ENCODE measurements around the gene RHBDL1.
A peak's percentile ranks its signal among the peaks of the same experiment; 100 is the strongest.
"Not testable (repeated sequence)": the region's sequence is repeated elsewhere in the genome, so short reads cannot be mapped to it uniquely, and the experiment has no call there.

Gene RHBDL1

GRCh38 chr16:686459-687260 lies 11.2 kb downstream of the RHBDL1 start:
- Histone ChIP-seq H3K36me3 (ENCODE audit: insufficient read depth, low read length) (peaks cover 29% of the 10 kb centered on the region), H3K9ac (ENCODE audit: low read depth, low read length) (no peak overlapping the region), H3K4me1 (ENCODE audit: control insufficient read depth, insufficient read depth, low read length) (peaks cover 44% of the 10 kb centered on the region), H3K4me2 (ENCODE audit: low read length) (no peak overlapping the region), H3K27me3 (ENCODE audit: control insufficient read depth, insufficient read depth, low read length) (no peaks in the 10 kb centered on the region), H3K4me3 (ENCODE audit: low read length) (no peak overlapping the region), H3K9me3 (replicated peaks; ENCODE audit: low read length) (no peaks in the 10 kb centered on the region)

GRCh38 chr16:687499-687898 lies 12.0 kb downstream of the RHBDL1 start:
- no peak overlapping the region for H3K9ac ChIP-seq (ENCODE audit: low read depth, low read length)
- peaks cover 21% of the 10 kb centered on the region for H3K36me3 ChIP-seq (ENCODE audit: insufficient read depth, low read length)
- H3K27me3 ChIP-seq (ENCODE audit: control insufficient read depth, insufficient read depth, low read length): peaks cover 5% of the 10 kb centered on the region
- no peaks in the 10 kb centered on the region for H3K9me3 ChIP-seq (replicated peaks; ENCODE audit: low read length)
- H3K4me2 ChIP-seq (ENCODE audit: low read length): no peak overlapping the region
- H3K4me1 ChIP-seq (ENCODE audit: control insufficient read depth, insufficient read depth, low read length): peaks cover 36% of the 10 kb centered on the region
- no peak overlapping the region for H3K4me3 ChIP-seq (ENCODE audit: low read length)

GRCh38 chr16:689175-689897 lies 13.9 kb downstream of the RHBDL1 start:
- H3K9ac ChIP-seq (ENCODE audit: low read depth, low read length): peak overlapping the region; percentile 98
- peaks cover 12% of the 10 kb centered on the region for H3K36me3 ChIP-seq (ENCODE audit: insufficient read depth, low read length)
- H3K4me1 ChIP-seq (ENCODE audit: control insufficient read depth, insufficient read depth, low read length): peaks cover 21% of the 10 kb centered on the region
- H3K27me3 ChIP-seq (ENCODE audit: control insufficient read depth, insufficient read depth, low read length): peaks cover 22% of the 10 kb centered on the region
- peak overlapping the region; percentile 96 for H3K4me2 ChIP-seq (ENCODE audit: low read length)
- H3K4me3 ChIP-seq (ENCODE audit: low read length): peak overlapping the region; percentile 100
- no peaks in the 10 kb centered on the region for H3K9me3 ChIP-seq (replicated peaks; ENCODE audit: low read length)

DNA sequence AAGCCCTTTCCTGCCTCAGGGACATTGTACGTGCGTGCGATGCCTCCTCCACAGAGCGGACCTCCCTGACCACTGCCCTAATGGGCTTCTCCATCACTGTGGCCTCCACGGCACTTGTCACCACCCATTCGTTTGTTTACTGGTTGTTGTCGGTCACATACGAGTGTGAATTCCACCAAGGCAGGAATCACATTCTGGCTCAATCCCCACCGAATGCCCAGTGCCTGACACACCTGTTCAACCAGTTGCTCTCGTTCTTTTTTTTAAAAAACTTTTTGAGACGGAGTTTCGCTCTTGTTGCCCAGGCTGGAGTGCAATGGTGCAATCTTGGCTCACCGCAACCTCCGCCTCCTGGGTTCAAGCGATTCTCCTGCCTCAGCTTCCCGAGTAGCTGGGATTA lies 15.8 kb downstream of the RHBDL1 start:
- H3K4me1 ChIP-seq (ENCODE audit: control insufficient read depth, insufficient read depth, low read length): peaks cover 14% of the 10 kb centered on the region
- not testable (repeated sequence) for H3K4me2 ChIP-seq (ENCODE audit: low read length); H3K9ac ChIP-seq (ENCODE audit: low read depth, low read length); H3K9me3 ChIP-seq (replicated peaks; ENCODE audit: low read length); H3K36me3 ChIP-seq (ENCODE audit: insufficient read depth, low read length); H3K4me3 ChIP-seq (ENCODE audit: low read length)
- H3K27me3 ChIP-seq (ENCODE audit: control insufficient read depth, insufficient read depth, low read length): peaks cover 39% of the 10 kb centered on the region

GRCh38 chr16:692356-693108 lies 17.1 kb downstream of the RHBDL1 start:
- Histone ChIP-seq H3K9me3 (replicated peaks; ENCODE audit: low read length) (no peaks in the 10 kb centered on the region), H3K4me3 (ENCODE audit: low read length) (no peak overlapping the region), H3K4me2 (ENCODE audit: low read length) (no peak overlapping the region), H3K36me3 (ENCODE audit: insufficient read depth, low read length) (no peaks in the 10 kb centered on the region), H3K4me1 (ENCODE audit: control insufficient read depth, insufficient read depth, low read length) (peaks cover 14% of the 10 kb centered on the region), H3K27me3 (ENCODE audit: control insufficient read depth, insufficient read depth, low read length) (peaks cover 42% of the 10 kb centered on the region), H3K9ac (ENCODE audit: low read depth, low read length) (no peak overlapping the region)

GRCh38 chr16:693364-693763 lies 17.9 kb downstream of the RHBDL1 start:
- H3K27me3 ChIP-seq (ENCODE audit: control insufficient read depth, insufficient read depth, low read length): peaks cover 43% of the 10 kb centered on the region
- no peak overlapping the region for H3K4me2 ChIP-seq (ENCODE audit: low read length)
- H3K4me1 ChIP-seq (ENCODE audit: control insufficient read depth, insufficient read depth, low read length): peaks cover 14% of the 10 kb centered on the region
- no peak overlapping the region for H3K9ac ChIP-seq (ENCODE audit: low read depth, low read length)
- H3K4me3 ChIP-seq (ENCODE audit: low read length): no peak overlapping the region
- H3K36me3 ChIP-seq (ENCODE audit: insufficient read depth, low read length): no peaks in the 10 kb centered on the region
- H3K9me3 ChIP-seq (replicated peaks; ENCODE audit: low read length): no peaks in the 10 kb centered on the region

- Histone ChIP-seq H3K4me1 (ENCODE audit: control insufficient read depth, insufficient read depth, low read length) (peaks cover 14% of the 10 kb centered on the region), H3K4me2 (ENCODE audit: low read length) (no peak overlapping the region), H3K4me3 (ENCODE audit: low read length) (no peak overlapping the region), H3K27me3 (ENCODE audit: control insufficient read depth, insufficient read depth, low read length) (peaks cover 45% of the 10 kb centered on the region), H3K9ac (ENCODE audit: low read depth, low read length) (no peak overlapping the region), H3K9me3 (replicated peaks; ENCODE audit: low read length) (no peaks in the 10 kb centered on the region), H3K36me3 (ENCODE audit: insufficient read depth, low read length) (no peaks in the 10 kb centered on the region)
These were observed 18.3 kb downstream of the RHBDL1 start for GRCh38 chr16:693766-694165.

DNA sequence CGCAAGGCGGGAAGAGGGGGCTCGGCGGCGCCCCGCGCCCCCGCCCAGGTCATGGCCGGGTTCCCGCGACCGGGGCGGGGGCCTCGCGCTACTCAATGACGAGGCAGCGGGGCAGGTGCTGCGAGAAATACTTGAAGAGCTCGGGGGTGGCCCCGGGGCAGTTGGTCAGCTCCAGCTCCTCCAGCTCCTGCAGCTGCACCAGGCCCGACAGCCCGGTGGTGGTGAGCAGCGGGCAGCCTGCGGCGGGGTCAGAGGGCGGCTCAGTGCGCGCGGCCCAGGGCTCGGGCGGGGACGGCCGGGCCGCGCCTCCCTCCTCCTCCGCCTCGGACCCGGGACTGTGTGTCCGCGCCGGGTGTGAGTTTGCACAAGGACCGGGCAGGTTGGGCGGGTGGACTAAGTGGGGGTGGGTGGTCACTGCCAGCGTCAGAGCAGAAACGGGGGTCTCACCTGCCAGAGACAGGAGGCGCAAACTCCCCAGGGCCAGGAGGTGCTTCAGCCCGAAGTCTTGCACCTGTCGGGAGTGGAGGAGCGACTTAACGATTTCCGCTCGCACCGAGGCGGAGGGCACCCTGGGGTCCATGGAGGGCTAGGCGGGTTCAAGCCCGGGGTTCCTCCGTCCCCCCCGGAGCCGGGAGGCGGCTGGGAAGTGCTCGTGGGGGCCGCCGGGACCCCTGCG lies 18.9 kb downstream of the RHBDL1 start:
- Histone ChIP-seq H3K9me3 (replicated peaks; ENCODE audit: low read length) (no peaks in the 10 kb centered on the region), H3K4me2 (ENCODE audit: low read length) (no peak overlapping the region), H3K4me3 (ENCODE audit: low read length) (no peak overlapping the region), H3K27me3 (ENCODE audit: control insufficient read depth, insufficient read depth, low read length) (peaks cover 45% of the 10 kb centered on the region), H3K4me1 (ENCODE audit: control insufficient read depth, insufficient read depth, low read length) (peaks cover 8% of the 10 kb centered on the region), H3K9ac (ENCODE audit: low read depth, low read length) (no peak overlapping the region), H3K36me3 (ENCODE audit: insufficient read depth, low read length) (no peaks in the 10 kb centered on the region)

GRCh38 chr16:694863-695354 lies 19.4 kb downstream of the RHBDL1 start:
- Histone ChIP-seq H3K4me2 (ENCODE audit: low read length) (no peak overlapping the region), H3K4me3 (ENCODE audit: low read length) (no peak overlapping the region), H3K9ac (ENCODE audit: low read depth, low read length) (no peak overlapping the region), H3K4me1 (ENCODE audit: control insufficient read depth, insufficient read depth, low read length) (peaks cover 3% of the 10 kb centered on the region), H3K27me3 (ENCODE audit: control insufficient read depth, insufficient read depth, low read length) (peaks cover 48% of the 10 kb centered on the region), H3K9me3 (replicated peaks; ENCODE audit: low read length) (no peaks in the 10 kb centered on the region), H3K36me3 (ENCODE audit: insufficient read depth, low read length) (no peaks in the 10 kb centered on the region)

GRCh38 chr16:695355-696089 lies 20.1 kb downstream of the RHBDL1 start:
- H3K4me3 ChIP-seq (ENCODE audit: low read length): no peak overlapping the region

More at GRCh38 chr16:695355-696089, 20.1 kb downstream of the RHBDL1 start:
- Histone ChIP-seq H3K36me3 (ENCODE audit: insufficient read depth, low read length) (no peaks in the 10 kb centered on the region), H3K9me3 (replicated peaks; ENCODE audit: low read length) (no peaks in the 10 kb centered on the region), H3K9ac (ENCODE audit: low read depth, low read length) (no peak overlapping the region), H3K27me3 (ENCODE audit: control insufficient read depth, insufficient read depth, low read length) (peaks cover 54% of the 10 kb centered on the region), H3K4me1 (ENCODE audit: control insufficient read depth, insufficient read depth, low read length) (peaks cover 1% of the 10 kb centered on the region), H3K4me2 (ENCODE audit: low read length) (peak overlapping the region; percentile 27)

Data from skeletal muscle satellite cell (primary cell).